HG03025 (cell line): ENCODE measurements around the gene RNF224.

ENCODE experiments used
- ATAC-seq: cut with Tn5 transposase; IDR thresholded peaks from one replicate; pipeline ENCODE4 v1.9.1; 2021; ENCODE audit warnings: mild to moderate bottlenecking, moderate library complexity; ENCODE audit not compliant: unreplicated experiment, low FRiP score

Gene RNF224

DNA sequence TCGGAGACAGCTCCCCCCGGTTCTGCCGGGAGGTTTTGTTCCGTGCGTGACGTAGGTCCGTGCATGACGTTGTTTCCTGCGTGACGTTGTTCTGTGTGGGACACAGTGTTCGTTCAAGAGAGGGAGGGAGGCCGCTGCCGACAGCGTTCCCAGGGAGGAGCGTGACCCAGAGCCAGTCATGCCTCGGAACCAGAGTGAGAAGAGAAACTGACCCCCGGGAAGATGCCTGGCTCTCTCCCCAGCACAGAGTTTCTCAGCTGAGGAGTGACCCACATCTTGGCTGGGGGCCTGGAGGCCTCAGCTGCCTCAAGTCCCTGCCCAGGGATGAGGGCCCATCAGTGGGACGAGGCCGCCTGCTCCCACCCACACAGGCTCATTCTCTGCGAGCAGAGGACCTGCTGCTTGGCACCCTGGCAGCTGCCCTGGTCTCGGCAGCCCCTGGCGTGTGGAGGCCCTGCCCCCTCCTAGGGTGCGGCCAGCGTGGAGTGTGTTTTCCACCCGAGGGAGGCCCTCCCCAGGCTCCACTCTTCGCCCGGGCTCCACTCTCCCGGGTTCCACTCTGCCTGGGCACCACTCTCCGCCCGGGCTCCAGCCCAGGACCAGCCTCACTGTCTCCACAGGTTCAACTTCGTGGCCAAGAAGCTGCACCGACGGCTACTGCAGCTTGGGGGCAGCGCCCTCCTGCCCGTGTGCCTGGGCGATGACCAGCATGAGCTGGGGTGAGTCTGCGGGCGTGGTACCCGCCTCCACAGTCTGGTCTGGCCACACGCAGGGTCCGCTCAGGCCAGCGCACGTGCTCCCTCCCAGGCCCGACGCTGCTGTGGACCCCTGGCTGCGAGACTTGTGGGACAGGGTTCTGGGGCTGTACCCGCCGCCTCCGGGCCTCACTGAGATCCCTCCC lies 13.9 kb upstream of the RNF224 start:
- ATAC-seq: no peak

GRCh38 chr9:137214620-137215019 lies 12.7 kb upstream of the RNF224 start:
- no peak for ATAC-seq

- no peak for ATAC-seq
These were observed 11.9 kb upstream of the RNF224 start for GRCh38 chr9:137215196-137215986.

GRCh38 chr9:137216188-137216965 lies 10.9 kb upstream of the RNF224 start:
- ATAC-seq: no peak

GRCh38 chr9:137217276-137218211 lies 9.8 kb upstream of the RNF224 start:
- no peak for ATAC-seq

DNA sequence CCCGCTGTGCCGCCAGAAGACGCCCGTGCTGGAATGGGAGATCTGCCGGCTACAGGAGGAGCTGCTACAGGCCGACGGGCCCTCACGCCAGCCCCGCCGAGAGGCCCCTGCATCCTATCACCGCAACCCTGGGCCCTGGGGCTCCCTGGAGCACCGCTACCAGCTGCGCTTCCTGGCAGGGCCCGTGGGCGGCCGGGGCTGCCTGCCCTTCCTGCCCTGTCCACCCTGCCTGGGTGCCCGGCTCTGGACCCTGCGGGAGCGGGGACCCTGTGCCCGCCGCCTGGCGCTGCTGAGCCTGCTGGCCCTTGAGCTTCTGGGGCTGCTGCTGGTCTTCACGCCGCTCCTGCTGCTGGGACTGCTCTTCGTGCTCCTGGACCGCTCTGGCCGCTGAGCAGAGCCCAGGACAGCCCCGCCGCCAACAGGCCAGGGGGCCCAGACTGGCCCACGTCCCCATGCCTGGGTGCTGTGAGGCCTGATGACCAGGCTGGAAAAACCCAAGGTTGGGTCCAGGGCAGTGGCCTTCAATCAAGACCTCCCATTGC lies 9.0 kb upstream of the RNF224 start:
- no peak for ATAC-seq

- ATAC-seq: no peak
These were observed 8.5 kb upstream of the RNF224 start for GRCh38 chr9:137218754-137219271.

DNA sequence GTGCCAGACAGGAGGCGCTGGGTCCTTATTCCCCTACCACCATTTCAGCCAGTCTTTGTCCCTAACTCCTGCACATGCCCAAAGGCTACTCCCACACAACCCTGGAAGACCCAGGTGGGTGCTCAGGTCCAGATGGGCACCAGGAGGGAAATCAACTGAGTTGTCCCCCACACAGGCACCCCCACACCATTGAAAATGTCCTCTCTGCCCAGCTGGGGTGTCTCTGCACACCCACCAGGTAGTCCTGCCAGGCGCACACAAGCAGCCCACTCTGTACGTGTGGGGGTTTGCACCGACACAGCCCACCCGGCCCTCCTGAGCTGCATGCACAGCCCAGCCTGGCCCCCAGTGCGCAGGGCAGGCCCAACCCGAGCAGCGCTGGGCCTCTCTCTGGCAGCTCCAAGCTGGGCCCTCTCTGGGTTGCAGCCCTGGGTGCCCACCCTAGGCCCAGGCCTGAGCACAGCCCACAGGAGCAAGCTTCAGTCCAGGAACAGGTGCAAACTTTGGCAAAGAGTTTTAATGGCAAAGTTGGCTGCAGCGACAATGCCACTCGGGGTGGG lies 7.5 kb upstream of the RNF224 start:
- ATAC-seq: no peak

- ATAC-seq: no peak
These were observed 6.8 kb upstream of the RNF224 start for GRCh38 chr9:137220317-137221094.

DNA sequence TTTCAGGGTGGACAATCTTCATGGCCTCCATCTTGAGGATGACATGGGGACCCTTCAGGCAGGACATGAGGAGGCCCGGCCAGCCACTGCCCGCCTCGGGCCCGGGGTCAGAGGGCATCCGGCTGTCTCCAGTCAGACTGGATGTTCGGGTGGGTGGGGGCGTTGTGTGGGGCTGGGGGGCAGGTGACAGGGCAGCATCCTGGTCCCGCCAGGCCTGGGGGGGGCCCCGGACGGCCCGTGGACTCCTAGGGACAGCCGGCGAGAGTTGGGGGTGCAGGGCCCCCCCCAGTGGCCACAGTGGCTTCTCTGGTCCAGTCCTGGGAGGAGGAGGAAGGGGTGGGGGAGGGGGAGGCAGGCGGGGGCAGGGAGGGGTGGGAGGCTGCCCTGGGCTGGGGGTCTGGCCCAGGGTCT lies 6.2 kb upstream of the RNF224 start:
- no peak for ATAC-seq

GRCh38 chr9:137221506-137222111 lies 5.7 kb upstream of the RNF224 start:
- ATAC-seq: no peak

- ATAC-seq: no peak
These were observed 4.9 kb upstream of the RNF224 start, which contains the start of gene RNF208 for GRCh38 chr9:137222190-137223077. Gene RNF208 (minus strand): TSS chr9:137222240. CDS start chr9:137221212, 1,028 bp downstream.

DNA sequence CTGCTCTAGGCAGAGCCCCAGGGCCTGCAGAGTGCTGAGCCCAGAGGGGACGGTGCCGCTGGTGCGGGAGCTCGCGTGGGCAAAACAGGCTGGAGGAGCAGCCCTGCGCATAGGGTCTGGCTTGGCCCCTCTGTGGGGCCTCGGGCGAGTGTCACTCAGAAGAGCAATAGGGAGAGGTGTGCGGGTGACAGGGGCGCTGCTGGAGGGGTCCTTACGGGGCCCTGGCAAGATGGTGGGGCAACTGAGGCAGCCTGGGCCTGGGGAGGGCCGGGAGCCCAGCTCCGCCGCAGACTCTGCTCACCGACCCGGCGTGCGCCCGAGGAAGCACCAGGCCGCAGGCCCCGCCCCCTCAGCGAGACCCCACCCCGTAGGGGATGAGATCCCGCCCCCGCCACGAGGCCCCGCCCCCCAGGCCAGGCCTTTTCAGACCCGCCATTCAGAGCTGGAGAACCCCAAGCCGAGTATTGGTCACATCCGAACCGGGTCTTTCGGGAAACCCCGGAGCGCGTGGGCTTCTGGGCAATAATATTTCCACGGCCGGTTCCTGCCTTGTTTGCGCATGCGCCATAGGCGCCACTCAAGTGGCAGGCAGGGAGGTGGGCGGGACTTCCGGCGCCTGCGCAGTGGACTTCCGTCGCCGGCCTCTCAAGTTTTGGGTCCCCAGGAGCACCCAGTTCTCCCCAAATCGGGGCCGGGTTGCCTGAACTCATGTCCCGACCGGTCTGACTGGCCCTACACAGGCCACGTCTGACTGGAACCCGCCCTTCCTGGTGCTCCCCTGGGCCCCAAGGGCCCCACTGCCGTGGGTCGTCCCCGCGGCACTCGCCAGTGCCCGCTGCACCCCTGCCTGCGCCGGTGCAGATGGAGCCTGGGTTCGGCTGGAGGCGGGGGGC lies 4.0 kb upstream of the RNF224 start:
- peak; percentile 67 for ATAC-seq

GRCh38 chr9:137224830-137225694 lies 2.2 kb upstream of the RNF224 start, which contains the start of gene CYSRT1:
Gene CYSRT1 (plus strand): TSS chr9:137225174. CDS start chr9:137225622, 448 bp downstream.
- ATAC-seq: no peak
